Lower leg skin (tissue), 3 donors: ENCODE data around the gene ZNF223.

Source experiments
- CTCF ChIP-seq, 3 donors: fragments of 450-650 bp; IDR thresholded peaks; one replicate each; pipeline ENCODE4 v1.5.1; 2016; ENCODE audit warnings: antibody characterized with exemption in 3 of 3, mild to moderate bottlenecking in 3 of 3, moderate library complexity in 2 of 3
- POLR2A ChIP-seq, 2 donors: fragments of 450-650 bp; IDR thresholded peaks; one replicate each; pipeline ENCODE4 v1.6.1; 2016 to 2017; ENCODE audit warnings: antibody characterized with exemption in 2 of 2, mild to moderate bottlenecking in 1 of 2, moderate library complexity in 1 of 2

- TF ChIP-seq CTCF (IDR thresholded peaks at IDR 0.05) (no peak), POLR2A (IDR thresholded peaks at IDR 0.05) (no peak)
Measured at GRCh38 chr19:44050740-44051649, 841 bp upstream of the ZNF223 start.
